ENCODE results near the gene ACAP3. TPM values are rescaled to one million over a fixed set of nuclear protein-coding genes. Genes with fewer than 3 reads are reported as not detected.

Gene ACAP3
- total and polyA plus RNA-seq, 2 of the 4 experiments (the other 2 are of a cell fraction) = 13.3 to 58.2 TPM

- Histone ChIP-seq H3K4ac (ENCODE audit: low read depth, low read length) (peak overlapping the region; percentile 48; the same call in 1 of the 2 replicates), H3K27me3 (ENCODE audit: control insufficient read depth, insufficient read depth, low read length) (no peaks in the 10 kb centered on the region), H3K56ac (ENCODE audit: extremely low read depth, insufficient read depth, low read length) (no peak overlapping the region), H4K91ac (ENCODE audit: insufficient read depth, low read depth, low read length) (no peak overlapping the region), H3K4me3 (ENCODE audit: insufficient read depth, low read depth, low read length) (no peak overlapping the region), H3K14ac (replicated peaks; ENCODE audit: low read depth, low read length) (no peak overlapping the region), H4K5ac (ENCODE audit: low read depth, low read length) (no peak overlapping the region), H3K27ac (ENCODE audit: insufficient read depth, low read length) (peak overlapping the region; percentile 6; the same call in 1 of the 2 replicates), H3K4me2 (ENCODE audit: low read depth, low read length) (no peak overlapping the region), H4K20me1 (ENCODE audit: insufficient read depth, low read length) (peaks cover 28% of the 10 kb centered on the region), H2AK9ac (replicated peaks; ENCODE audit: low read depth, low read length, poor library complexity) (no peak overlapping the region), H3K36me3 (ENCODE audit: control insufficient read depth, insufficient read depth, low read length) (peaks cover 47% of the 10 kb centered on the region), H3K9me1 (ENCODE audit: insufficient read depth, low read length) (peaks cover 32% of the 10 kb centered on the region), H2BK120ac (ENCODE audit: low read depth, low read length) (no peak overlapping the region), H3K9me3 (ENCODE audit: control insufficient read depth, insufficient read depth, low read length) (no peaks in the 10 kb centered on the region), H2AFZ (replicated peaks; ENCODE audit: low read length, poor library complexity) (no peak overlapping the region), H2AK5ac (ENCODE audit: low read depth, low read length) (no peak overlapping the region; the same call in 1 of the 2 replicates), H4K8ac (ENCODE audit: low read depth in 2 of 2, low read length in 2 of 2) (no peak overlapping the region; a peak in 1 of 4 replicates), H2BK15ac (ENCODE audit: low read depth, low read length) (no peak overlapping the region), H3K23ac (ENCODE audit: low read depth, low read length) (0 out of 2 replicates have a peak overlapping the region, but pooled peaks have one; percentile 43), H3K9ac (ENCODE audit: low read depth, low read length) (no peak overlapping the region), H3K18ac (ENCODE audit: low read depth, low read length) (no peak overlapping the region), H2BK20ac (ENCODE audit: low read depth, low read length) (no peak overlapping the region), H3K4me1 (ENCODE audit: control insufficient read depth, insufficient read depth, low read length) (peaks cover 41% of the 10 kb centered on the region), H2BK5ac (ENCODE audit: low read depth, low read length, poor library complexity, severe bottlenecking) (no peak overlapping the region), H3K79me1 (ENCODE audit: low read depth in 1 of 2, low read length in 2 of 2) (peaks cover 16 to 52% of the 10 kb centered on the region in 2 experiments)
- BruUV-seq (replicated peaks) = no TSS peak
- intact Hi-C loops (cut with micrococcal nuclease) (no loop called here), in situ Hi-C loops (cut with MboI; ENCODE audit: low sequenced_read_pairs) (no loop called here), dilution Hi-C loops (cut with HindIII; ENCODE audit: low sequenced_read_pairs, unreplicated experiment) (no loop called here)
- ChIA-PET POLR2A (ENCODE audit: unreplicated experiment) (no interaction called here), CTCF (interaction anchor here (0.6 kb wide), 1 partner anchor 313 kb away, joined by 3 read pairs; no protein-coding TSS in a partner anchor)
- WGBS, 2 experiments (ENCODE audit: extremely low coverage in 2 of 2, insufficient read length in 1 of 2) = 100% methylated on average over 5 of the region's 13 CpGs; no CpG with 5 or more reads in 1 of the 2 experiments
- no peak for DNase-seq
- TF ChIP-seq, protein P1, sequence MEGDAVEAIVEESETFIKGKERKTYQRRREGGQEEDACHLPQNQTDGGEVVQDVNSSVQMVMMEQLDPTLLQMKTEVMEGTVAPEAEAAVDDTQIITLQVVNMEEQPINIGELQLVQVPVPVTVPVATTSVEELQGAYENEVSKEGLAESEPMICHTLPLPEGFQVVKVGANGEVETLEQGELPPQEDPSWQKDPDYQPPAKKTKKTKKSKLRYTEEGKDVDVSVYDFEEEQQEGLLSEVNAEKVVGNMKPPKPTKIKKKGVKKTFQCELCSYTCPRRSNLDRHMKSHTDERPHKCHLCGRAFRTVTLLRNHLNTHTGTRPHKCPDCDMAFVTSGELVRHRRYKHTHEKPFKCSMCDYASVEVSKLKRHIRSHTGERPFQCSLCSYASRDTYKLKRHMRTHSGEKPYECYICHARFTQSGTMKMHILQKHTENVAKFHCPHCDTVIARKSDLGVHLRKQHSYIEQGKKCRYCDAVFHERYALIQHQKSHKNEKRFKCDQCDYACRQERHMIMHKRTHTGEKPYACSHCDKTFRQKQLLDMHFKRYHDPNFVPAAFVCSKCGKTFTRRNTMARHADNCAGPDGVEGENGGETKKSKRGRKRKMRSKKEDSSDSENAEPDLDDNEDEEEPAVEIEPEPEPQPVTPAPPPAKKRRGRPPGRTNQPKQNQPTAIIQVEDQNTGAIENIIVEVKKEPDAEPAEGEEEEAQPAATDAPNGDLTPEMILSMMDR (conservative IDR thresholded peaks at IDR 0.05; ENCODE audit: low read depth, low read length) = no peak
- TF ChIP-seq NFE2L2 (IDR thresholded peaks at IDR 0.05; ENCODE audit: low read depth, low read length) = no peak
- no peak for TF ChIP-seq RFX5 (IDR thresholded peaks at IDR 0.05; ENCODE audit: low read depth, low read length)
- no peak for TF ChIP-seq SMC3 (IDR thresholded peaks at IDR 0.05; ENCODE audit: low read depth, low read length)
- no peak for TF ChIP-seq MXI1 (IDR thresholded peaks at IDR 0.05; ENCODE audit: borderline replicate concordance, low read depth, low read length)
- TF ChIP-seq, protein P2, sequence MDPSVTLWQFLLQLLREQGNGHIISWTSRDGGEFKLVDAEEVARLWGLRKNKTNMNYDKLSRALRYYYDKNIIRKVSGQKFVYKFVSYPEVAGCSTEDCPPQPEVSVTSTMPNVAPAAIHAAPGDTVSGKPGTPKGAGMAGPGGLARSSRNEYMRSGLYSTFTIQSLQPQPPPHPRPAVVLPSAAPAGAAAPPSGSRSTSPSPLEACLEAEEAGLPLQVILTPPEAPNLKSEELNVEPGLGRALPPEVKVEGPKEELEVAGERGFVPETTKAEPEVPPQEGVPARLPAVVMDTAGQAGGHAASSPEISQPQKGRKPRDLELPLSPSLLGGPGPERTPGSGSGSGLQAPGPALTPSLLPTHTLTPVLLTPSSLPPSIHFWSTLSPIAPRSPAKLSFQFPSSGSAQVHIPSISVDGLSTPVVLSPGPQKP (IDR thresholded peaks at IDR 0.05; ENCODE audit: borderline replicate concordance, low read depth, low read length) = no peak
- TF ChIP-seq CEBPB (IDR thresholded peaks at IDR 0.05; ENCODE audit: low read depth, low read length) = no peak
- no peak for TF ChIP-seq RAD21 (IDR thresholded peaks at IDR 0.05; ENCODE audit: low read length)
- TF ChIP-seq USF2 (IDR thresholded peaks at IDR 0.05; ENCODE audit: low read depth, low read length) = no peak
- TF ChIP-seq MAFK (IDR thresholded peaks at IDR 0.05; ENCODE audit: low read depth, low read length) = no peak
- no peak for TF ChIP-seq BHLHE40 (IDR thresholded peaks at IDR 0.05; ENCODE audit: low read depth, low read length)
- no peak for TF ChIP-seq CHD1 (IDR thresholded peaks at IDR 0.05; ENCODE audit: low read depth, low read length)
- TF ChIP-seq RCOR1 (IDR thresholded peaks at IDR 0.05; ENCODE audit: insufficient replicate concordance, low read length) = no peak
- TF ChIP-seq POLR2A (IDR thresholded peaks at IDR 0.05; ENCODE audit: low read depth, low read length) = no peak
- TF ChIP-seq FOS (IDR thresholded peaks at IDR 0.05; ENCODE audit: low read depth, low read length) = no peak
- no peak for TF ChIP-seq MAZ (IDR thresholded peaks at IDR 0.05; ENCODE audit: borderline replicate concordance, low read depth, low read length)
- ATAC-seq (ENCODE audit: low read depth) = no peak
These were observed 39.4 kb downstream of the ACAP3 start for GRCh38 chr1:1268284-1268682.
